Activated gamma-delta T cell treated with Interleukin-2 at 50 U/mL for 16 hours (primary cell): ENCODE measurements around the gene AHRR.
"Not testable (repeated sequence)": the region's sequence is repeated elsewhere in the genome, so short reads cannot be mapped to it uniquely, and the experiment has no call there.

Experiments
- DNase-seq: peaks from one replicate; pipeline ENCODE4 v3.0.0-alpha.2; 2020

AHRR gene

DNA sequence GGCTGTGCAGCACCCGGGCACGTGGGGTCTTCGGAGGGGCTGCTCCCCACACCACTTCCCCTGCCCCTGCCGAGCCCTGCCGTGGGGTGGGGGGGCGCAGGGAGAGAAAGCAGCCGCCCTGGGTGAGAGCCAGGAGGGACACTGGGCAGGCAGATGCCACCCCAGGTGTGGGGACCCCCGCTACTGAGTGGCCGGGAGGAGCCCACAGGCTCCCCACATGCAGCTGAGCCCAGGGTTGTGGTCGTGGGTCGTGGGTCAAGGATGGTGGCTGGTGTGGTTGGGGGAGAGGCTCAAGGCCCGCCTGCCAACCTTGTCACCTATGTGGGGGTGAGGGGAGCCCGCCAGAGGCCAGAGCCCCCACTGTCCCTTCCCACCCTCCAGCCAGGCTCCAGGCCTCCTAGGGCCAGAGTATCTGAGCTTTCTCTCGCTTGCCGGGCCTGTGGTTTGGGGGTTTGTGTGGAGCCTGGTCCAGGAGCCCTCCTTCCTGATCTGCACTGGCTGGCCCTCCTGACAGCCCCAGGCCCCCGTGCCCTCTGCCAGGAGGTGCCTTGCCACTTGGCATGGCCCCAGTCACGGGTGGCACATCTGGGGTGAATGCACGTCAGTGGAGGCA lies 157.0 kb downstream of the AHRR start:
- no peak for DNase-seq

DNA sequence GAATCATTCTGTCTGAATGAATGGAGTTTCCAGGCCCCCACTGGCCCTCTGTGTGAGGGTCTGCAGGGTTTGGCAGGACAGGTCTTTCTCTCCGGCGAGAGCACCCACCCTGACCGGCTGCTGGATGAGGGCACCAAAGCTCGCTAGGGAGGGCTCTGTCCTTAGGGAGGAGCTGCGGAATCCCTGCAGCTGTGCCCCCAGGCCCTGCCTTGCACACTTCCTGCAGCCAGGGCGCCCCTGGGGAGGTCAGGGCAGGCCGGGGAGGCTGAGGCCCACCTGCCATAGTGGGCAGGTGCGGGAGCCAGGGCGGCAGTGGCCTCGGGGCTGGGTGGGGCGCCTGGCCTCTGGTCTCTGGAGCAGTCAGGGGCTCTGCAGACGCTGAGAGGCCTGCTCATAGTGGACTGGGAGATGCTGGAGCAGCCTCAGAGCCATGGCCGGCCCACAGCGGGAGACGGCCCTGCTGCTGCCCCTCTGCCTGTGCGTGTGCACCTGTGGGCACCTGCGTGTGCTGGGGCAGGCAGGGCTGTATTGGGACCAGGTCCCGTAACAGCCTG lies 157.5 kb downstream of the AHRR start:
- DNase-seq = no peak

DNA sequence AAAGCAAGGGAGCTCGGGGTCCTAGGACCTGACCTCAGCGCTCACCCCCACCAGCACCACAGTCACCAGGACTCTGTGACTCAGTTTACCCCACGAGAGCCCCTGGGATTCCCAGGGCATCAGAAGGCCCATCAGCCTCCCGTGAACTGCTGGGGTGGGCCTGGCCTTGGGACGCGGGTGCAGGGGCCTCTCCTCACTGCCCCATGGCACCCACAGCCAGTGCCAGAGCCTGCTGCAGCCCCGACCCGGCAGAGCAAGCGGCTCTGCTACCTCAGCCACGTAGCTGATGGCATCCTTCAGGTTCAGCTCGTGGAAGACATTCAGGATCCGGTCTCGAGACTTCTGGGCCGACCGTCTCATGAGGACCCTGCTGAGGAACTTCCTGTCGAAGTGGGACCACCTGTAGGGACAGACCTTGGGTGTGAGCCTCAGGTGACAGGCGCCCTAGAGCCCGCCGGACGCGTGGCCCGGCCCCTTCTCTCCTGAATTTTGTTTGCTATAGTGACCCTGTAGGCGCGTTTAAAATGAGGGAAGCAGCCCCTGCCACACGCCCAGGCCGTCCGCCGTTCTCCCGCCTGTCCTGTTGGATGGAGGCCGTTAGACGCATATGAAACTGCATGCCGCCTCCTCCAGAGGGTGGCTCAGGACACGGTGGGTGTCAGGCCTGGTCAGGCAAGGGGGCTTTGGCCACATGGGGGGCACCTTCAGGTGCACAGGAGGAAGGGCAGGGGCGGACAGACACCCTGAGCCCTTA lies 158.2 kb downstream of the AHRR start:
- DNase-seq = no peak

DNA sequence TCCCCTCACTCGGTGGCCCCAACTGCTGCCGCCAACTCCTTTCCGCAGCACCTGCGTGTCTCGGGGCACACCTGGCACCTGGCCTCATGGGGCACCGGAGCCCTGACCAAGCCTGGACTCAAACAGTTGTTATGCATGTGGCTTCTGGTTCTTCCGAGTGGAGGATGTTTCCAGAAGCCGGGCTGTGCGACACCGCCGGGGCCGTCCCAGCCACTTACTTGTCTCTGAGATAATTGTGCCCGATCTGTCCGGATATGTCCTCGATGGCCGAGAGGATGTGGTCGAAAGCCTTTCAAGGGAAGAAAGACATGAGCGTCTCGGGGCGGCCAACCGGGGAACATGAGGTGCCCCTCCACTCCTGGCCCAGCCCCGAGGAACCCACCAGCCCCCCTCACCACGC lies 159.8 kb downstream of the AHRR start:
- no peak for DNase-seq

DNA sequence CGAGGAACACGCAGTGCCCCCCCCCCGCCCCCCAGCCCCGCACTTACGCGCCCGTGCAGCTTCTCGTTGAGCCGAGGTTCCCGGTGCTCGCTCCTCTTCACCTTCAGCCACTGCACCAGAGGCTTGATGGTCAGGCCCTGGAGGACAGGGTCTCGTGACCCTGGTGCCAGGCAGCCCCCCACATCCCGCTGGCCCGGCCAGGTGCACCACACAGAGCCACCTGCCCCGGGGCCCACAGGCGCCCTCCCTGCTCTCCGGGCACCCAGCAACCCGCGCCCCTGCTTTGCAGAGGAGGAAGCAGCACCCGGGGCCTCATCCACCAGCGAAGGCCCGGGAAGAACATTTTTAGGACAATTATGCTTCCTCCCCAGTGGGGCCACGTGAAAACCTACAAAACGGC lies 160.5 kb downstream of the AHRR start:
- DNase-seq = no peak

DNA sequence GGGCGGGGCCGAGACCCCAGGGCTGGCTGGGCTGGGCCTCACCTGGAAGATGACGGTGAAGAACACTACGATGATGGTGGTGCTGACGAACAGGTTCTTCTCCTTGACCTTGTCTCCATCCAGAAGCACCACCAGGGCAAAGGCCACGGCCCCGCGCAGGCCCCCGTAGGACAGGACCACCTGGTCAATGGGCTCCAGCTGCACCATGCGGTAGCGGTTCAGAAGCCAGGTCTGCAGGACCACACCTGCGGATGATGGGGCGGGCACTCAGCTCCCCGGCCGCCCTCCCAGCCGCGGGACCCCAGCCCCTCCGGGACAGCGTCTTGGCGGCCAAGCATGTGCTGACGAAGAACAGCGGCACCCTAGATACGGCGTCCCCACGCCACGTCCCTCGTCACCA lies 161.0 kb downstream of the AHRR start:
- no peak for DNase-seq

DNA sequence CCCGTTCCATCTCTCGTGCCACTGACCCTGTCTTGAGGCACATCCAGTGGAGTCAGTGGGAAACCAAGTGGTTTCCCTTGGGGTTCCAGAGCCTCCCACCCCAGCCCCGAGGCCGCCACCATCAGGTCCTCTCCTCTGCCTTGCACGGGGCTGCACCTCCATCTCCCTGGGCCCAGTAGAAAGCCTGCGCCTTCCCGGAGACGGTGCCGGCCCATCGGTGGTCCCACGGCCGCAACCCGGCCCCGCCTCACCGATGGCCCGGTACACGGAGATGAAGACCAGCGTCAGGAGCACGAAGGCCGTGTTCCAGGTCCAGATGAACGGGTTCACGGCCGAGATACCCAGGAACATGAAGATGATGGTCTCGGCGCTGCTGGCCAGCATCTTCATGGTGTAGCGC lies 161.5 kb downstream of the AHRR start:
- DNase-seq = no peak

DNA sequence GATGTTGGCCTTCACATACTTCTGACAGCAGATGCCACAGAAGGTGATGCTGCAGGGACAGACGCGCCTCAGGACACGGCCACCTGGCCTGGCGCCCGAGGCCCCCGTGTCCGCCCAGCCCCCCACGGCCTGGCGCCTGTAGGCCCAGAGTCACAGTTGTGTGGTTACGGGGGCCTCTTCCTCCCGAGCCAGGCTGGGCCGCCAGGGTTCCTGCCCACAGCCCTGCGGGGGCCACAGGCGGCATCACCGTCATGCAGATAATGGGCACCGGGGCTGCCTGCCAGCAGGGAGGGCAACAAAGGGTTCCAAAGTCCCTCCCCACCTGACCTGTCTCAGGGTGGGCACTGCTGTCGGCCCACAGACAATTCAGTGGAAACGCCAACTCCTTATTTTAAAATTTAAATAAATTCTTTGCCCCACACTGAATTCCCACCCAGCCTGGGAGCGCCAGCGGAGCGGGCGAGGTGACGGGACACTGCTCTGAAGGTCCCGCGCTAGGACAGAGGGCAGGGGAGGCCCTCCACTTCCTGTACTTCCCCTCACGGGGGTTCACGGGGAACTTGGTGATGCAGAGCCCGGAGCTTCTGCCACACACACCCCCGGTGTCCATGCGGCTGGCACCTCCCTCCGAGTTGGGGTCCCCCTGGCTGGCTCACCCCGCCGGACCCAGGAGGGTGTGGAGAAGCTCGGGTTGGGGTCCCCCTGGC lies 162.1 kb downstream of the AHRR start:
- DNase-seq = no peak

DNA sequence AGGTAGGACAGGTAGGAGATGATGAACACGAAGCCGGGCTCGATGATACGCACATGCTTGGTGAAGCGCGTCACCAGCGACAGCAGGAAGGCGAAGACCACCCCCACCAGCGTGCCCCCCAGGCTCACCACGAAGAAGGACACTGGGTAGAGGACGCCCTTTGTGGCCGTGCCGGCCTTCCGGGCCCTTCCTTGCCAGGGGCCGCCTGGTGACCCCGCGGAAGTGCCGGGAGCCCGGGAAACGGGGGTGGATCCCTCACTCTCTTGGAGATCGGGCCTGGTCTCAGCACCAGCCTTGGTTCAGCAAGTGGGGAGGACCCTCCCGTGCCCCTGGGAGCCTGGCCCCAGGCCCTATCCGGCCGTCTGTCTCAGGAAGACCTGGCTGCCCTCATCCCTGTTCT lies 163.0 kb downstream of the AHRR start:
- no peak for DNase-seq

DNA sequence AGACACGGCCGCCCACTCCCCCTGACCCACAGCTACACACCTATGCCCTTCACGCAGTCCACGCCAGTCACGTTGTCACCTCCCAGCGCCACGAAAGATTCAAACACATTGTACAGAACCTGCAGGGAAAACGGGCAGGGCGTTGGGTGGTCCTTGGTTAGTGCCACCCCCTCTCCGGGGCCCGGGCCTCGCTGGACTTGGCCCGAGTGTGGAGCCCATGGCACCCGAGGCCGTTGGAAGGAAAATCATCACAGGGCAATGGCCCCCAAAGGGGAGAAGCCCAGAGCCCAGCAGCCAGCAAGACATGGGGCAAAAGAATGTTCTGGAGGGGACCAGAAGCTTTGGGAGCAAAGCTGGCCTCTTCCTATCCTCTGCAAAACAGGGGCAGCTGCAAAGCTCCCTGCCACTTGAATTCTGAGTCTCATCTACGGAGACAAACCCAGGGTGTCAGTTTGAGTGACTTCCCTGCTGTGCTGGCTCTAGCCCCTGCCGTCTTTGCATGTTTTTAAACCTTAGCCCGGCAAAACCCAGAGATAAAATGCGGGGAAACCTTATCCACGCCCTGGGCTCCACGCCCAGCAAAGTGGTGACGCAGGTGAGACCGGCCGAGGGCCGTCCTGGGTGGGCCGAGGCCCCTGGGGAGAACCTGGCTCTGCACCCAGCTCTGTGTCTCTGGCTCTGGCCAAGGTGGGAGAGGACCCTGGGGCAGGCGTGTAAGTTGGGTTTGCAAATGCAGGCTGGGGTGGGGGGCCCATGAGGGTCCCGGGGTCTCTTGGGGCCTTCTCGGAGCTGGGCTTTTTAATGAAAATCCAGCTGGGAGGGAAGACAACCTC lies 163.8 kb downstream of the AHRR start:
- DNase-seq = no peak

DNA sequence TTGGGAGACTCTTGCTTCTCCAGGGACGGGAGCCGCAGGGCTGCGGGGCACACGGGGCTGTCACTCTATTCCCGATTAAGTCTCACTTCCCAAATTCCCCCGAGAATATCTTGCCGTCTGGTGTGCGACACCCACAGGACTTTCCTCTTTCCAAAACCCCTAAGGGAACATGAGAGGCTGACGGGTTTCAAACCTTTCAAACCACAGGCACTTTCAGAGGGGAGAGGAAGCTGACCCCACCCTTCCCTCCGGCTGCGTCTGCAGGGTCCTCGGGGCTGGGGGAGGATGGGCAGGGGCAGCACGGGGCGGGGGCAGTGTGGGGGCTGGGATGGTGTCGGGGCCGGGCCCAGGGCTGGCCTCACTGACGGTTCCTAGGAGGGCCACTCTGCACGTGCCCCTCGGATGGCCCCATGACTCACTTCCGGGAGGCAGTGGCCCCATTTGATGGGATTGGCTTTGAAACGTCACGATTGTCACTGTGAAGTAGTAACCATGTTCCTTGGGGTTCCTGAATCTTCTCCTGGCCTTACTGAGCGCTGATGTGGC lies 164.5 kb downstream of the AHRR start:
- DNase-seq = no peak

DNA sequence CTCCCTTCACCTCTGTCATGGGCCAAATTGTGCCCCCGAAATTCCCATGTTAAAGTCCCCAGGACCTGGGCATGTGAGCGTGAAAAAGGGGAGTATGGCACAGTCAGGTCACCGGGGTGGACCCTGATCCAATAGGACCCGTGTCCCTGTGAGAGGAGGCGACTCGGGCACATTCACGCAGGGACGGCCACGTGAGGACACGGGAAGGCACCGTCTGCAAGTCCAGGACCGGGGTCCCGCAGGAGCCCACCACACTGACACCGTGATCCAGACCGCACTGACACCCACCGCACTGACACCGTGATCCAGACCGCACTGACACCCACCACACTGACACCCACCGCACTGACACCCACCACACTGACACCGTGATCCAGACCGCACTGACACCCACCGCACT lies 165.1 kb downstream of the AHRR start:
- not testable (repeated sequence) for DNase-seq
